Endothelial cell of umbilical vein (primary cell): ENCODE data around the gene ST6GALNAC3. TPM values are rescaled to one million over a fixed set of nuclear protein-coding genes. Genes with fewer than 3 reads are reported as not detected.

Experiments used
- BruUV-seq: library from RNA; stranded (reverse); fragments of 400-500 nt; replicated peaks from 2 replicates; lab custom pipeline; 2021; lab: Mats Ljungman, UMichigan
- CTCF ChIA-PET: fragments of 300-600, 350-600 bp; sonication (Branson Sonifier 250); formaldehyde crosslinking; loops from one replicate; lab custom pipeline; 2021; ENCODE audit warnings: antibody characterized with exemption, inconsistent platforms; lab: Charles Lee
- POLR2A ChIA-PET: fragments of 300-600, 350-600 bp; sonication (Branson Sonifier 250); formaldehyde crosslinking; loops from one replicate; lab custom pipeline; 2021; ENCODE audit warnings: antibody characterized with exemption, inconsistent platforms; lab: Charles Lee
- DNase-seq: peaks from one replicate; pipeline ENCODE4 v3.0.0-alpha.2; 2011; ENCODE audit warnings: low read depth, low spot score
- FAIRE-seq: peaks from 2 replicates; lab custom pipeline; 2011; peaks lifted over from hg19 to GRCh38; lab: Jason Lieb, UNC
- H2AFZ ChIP-seq: 2 replicates; pipeline ENCODE4 v1.6.0; 2012; ENCODE audit warnings: low read depth, low read length, control low read depth, inconsistent platforms
- H3K27ac ChIP-seq: 2 replicates; pipeline ENCODE4 v1.5.1; 2011; ENCODE audit warnings: low read depth, mild to moderate bottlenecking, control low read depth, low read length, moderate library complexity; ENCODE audit not compliant: insufficient read depth
- H3K27me3 ChIP-seq, 2 experiments: 2 replicates each; pipeline versions ENCODE4 v1.6.0 to v1.6.1; 2011; ENCODE audit warnings: low read length in 2 of 2, mixed read lengths in 1 of 2; ENCODE audit not compliant: control insufficient read depth in 2 of 2, insufficient read depth in 2 of 2
- H3K36me3 ChIP-seq, 2 experiments: 2 replicates in 1 of 2; 3 replicates in 1 of 2; pipeline ENCODE4 v1.5.1; 2011; ENCODE audit warnings: low read length in 2 of 2, mild to moderate bottlenecking in 1 of 2, moderate library complexity in 1 of 2; ENCODE audit not compliant: control insufficient read depth in 2 of 2, insufficient read depth in 2 of 2; ENCODE audit errors: extremely low read depth in 1 of 2
- H3K4me1 ChIP-seq: 3 replicates; pipeline ENCODE4 v1.5.1; 2011; ENCODE audit warnings: mild to moderate bottlenecking, low read length; ENCODE audit not compliant: control insufficient read depth, insufficient read depth; ENCODE audit errors: extremely low read depth
- H3K4me2 ChIP-seq: 2 replicates; pipeline ENCODE4 v1.6.1; 2011; ENCODE audit warnings: low read length, control low read depth, mixed read lengths; ENCODE audit not compliant: insufficient read depth
- H3K4me3 ChIP-seq, 3 experiments: fragments of 200-600 bp in 1 of 3; sonication (generic), shearing (Covaris generic) in 1 of 3; replicated peaks in 1 of 3; 2 replicates each; pipeline ENCODE4 v1.5.1; 2011 to 2016; ENCODE audit warnings: control low read depth in 3 of 3, low read length in 3 of 3, mild to moderate bottlenecking in 2 of 3, inconsistent platforms in 1 of 3, low read depth in 1 of 3, moderate library complexity in 1 of 3; ENCODE audit not compliant: insufficient read depth in 1 of 3
- H3K79me2 ChIP-seq: 2 replicates; pipeline ENCODE4 v1.6.0; 2012; ENCODE audit warnings: low read length, inconsistent platforms; ENCODE audit not compliant: control insufficient read depth, insufficient read depth
- H3K9ac ChIP-seq: replicated peaks from 2 replicates; pipeline ENCODE3; 2011; ENCODE audit warnings: low read length, control low read depth; ENCODE audit not compliant: insufficient read depth; ENCODE audit errors: extremely low read depth
- H3K9me1 ChIP-seq: replicated peaks from 3 replicates; pipeline ENCODE4 v1.6.0; 2011; ENCODE audit warnings: mild to moderate bottlenecking, low read length; ENCODE audit not compliant: control insufficient read depth, insufficient read depth; ENCODE audit errors: extremely low read depth
- H3K9me3 ChIP-seq: replicated peaks from 2 replicates; pipeline ENCODE4 v1.5.1; 2012; ENCODE audit warnings: low read length, inconsistent platforms; ENCODE audit not compliant: control insufficient read depth, insufficient read depth
- H4K20me1 ChIP-seq: replicated peaks from 2 replicates; pipeline ENCODE3; 2011; ENCODE audit warnings: mild to moderate bottlenecking, low read length; ENCODE audit not compliant: control insufficient read depth, insufficient read depth; ENCODE audit errors: extremely low read depth
- EZH2 ChIP-seq: IDR thresholded peaks from 2 replicates; pipeline ENCODE4 v1.6.1; 2012; ENCODE audit warnings: borderline replicate concordance, low read depth, mild to moderate bottlenecking, moderate library complexity, low read length, inconsistent platforms; ENCODE audit not compliant: severe bottlenecking
- FOS ChIP-seq: IDR thresholded peaks from 2 replicates; pipeline ENCODE4 v1.6.1; 2011; ENCODE audit warnings: mild to moderate bottlenecking, low read length, moderate library complexity, borderline replicate concordance; ENCODE audit not compliant: insufficient read depth
- JUN ChIP-seq: IDR thresholded peaks from 2 replicates; pipeline ENCODE4 v1.6.1; 2011; ENCODE audit warnings: borderline replicate concordance, low read depth; ENCODE audit not compliant: insufficient read length, insufficient read depth
- MYC ChIP-seq: IDR thresholded peaks from one replicate; pipeline ENCODE4 v1.6.1; 2011; ENCODE audit warnings: mild to moderate bottlenecking, low read depth, low read length
- dilution Hi-C: fragments of 300-500 bp; cut with MboI; formaldehyde crosslinking; loops from one replicate; pipeline ENCODE4 v1.15.0; 2019; ENCODE audit warnings: low sequenced_read_pairs; ENCODE audit not compliant: extremely low pct_ligation_motif_present
- intact Hi-C: fragments of 100-400 bp; cut with micrococcal nuclease; formaldehyde crosslinking; loops from one replicate; pipeline ENCODE4 v1.10.0; 2022
- polyA plus RNA-seq, 4 experiments: library from polyadenylated mRNA; depleted of rRNA in 3 of 4; stranded (reverse) in 3 of 4; unstranded in 1 of 4; fragments of >200 nt; gene quantifications; 2 replicates each; pipeline versions ENCODE4 v1.2.1 to v1.2.3, GENCODE V29; 2011 to 2012; ENCODE audit warnings: missing spikeins in 1 of 4
- total RNA-seq: library from RNA; stranded (reverse); gene quantifications from 2 replicates; pipeline ENCODE4 v1.2.3, GENCODE V29; 2021
- TF ChIP-seq, protein P1 (sequence below): IDR thresholded peaks from 2 replicates; pipeline ENCODE4 v1.6.1; 2011; ENCODE audit not compliant: insufficient read depth, insufficient read length
- TF ChIP-seq, protein P2 (sequence below), 2 donors: IDR thresholded peaks; 1 replicate in 1 of 2; 2 replicates in 1 of 2; pipeline ENCODE4 v1.5.1; 2011; ENCODE audit warnings: low read length in 2 of 2, mild to moderate bottlenecking in 2 of 2, moderate library complexity in 2 of 2, control low read depth in 1 of 2, inconsistent platforms in 1 of 2, low read depth in 1 of 2; ENCODE audit not compliant: insufficient read depth in 1 of 2; ENCODE audit errors: extremely low read depth in 1 of 2

Gene ST6GALNAC3
- total and polyA plus RNA-seq, 2 donors (not counting 3 experiments of a cell fraction or from before 2014, with no cell fraction given) = 7.6 to 48.3 TPM

DNA sequence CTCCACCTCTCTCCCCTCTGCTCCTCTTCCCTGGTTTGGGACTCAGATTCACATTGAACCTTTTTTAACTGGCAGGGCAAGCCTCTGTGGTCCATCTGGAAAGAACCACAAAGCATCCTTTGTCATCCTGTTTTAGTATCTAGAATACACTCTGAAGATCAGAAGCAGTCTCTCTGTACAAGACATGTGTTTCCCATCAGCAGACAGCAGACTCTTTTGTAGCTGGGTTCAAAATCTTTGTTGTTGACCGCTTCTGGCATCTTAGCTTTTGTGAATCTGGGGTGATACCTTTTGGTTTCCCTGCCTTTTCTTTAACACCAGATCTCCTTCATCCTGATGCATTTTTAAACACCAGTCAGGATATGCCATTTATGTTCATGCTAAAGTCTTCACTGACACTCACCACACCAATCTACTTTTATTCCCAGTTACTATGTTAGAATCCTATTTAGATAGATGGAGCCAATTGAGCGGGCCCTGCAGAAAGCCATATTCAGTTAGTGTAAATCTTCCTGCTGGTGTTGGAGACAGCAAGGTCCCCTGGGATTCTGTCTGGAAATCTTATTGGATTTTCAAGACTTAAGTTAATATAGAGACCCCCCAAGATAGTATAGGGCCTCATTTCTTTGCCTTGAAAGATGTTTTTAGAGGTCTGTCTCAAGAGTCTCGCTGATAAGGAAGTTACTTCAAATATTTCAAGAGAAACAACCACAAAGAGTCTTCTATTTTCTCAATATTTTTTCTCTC, 51.1 kb downstream of the ST6GALNAC3 start:
- Histone ChIP-seq H3K36me3 (no peaks in the 10 kb centered on the region), H3K4me2 (no peak overlapping the region), H3K79me2 (no peaks in the 10 kb centered on the region), H3K9me3 (no peaks in the 10 kb centered on the region), H3K27ac (no peak overlapping the region), H3K27me3 (no peaks in the 10 kb centered on the region), H3K9ac (no peak overlapping the region), H2AFZ (no peak overlapping the region), H3K9me1 (no peaks in the 10 kb centered on the region), H3K4me1 (no peaks in the 10 kb centered on the region), H4K20me1 (no peaks in the 10 kb centered on the region), H3K4me3 (no peak overlapping the region)
- TF ChIP-seq JUN = no peak
- CTCF ChIA-PET = interaction anchor here (0.9 kb wide), 1 partner anchor 11 kb away, joined by 3 read pairs; no protein-coding TSS in a partner anchor
- BruUV-seq = no TSS peak
- FAIRE-seq (no peak), DNase-seq (no peak)
- POLR2A ChIA-PET = no interaction called here
- intact Hi-C loops (no loop called here), dilution Hi-C loops (no loop called here)

DNA sequence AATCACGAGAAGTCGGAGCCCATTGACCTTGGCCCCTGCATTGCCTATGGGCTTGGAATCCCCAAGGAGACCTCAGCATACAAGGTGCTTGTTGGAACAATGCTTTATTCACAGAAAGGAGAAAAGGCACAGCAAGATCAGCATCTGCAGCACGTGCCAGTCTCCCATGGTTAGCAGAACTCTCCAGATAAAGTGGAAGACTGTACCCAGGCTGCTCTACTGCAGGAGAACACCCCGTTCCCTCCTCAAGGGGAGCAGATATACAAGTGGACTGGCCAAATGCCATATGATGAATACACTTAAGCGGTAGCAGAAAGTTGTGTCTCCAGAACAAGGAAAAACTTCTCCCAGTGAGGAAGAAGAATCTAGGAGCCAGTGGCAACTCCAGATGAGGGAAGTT, 53.5 kb downstream of the ST6GALNAC3 start:
- Histone ChIP-seq H3K4me1 (no peaks in the 10 kb centered on the region), H2AFZ (no peak overlapping the region), H3K9ac (no peak overlapping the region), H3K27ac (no peak overlapping the region), H3K4me2 (no peak overlapping the region), H4K20me1 (no peaks in the 10 kb centered on the region), H3K9me3 (no peaks in the 10 kb centered on the region), H3K4me3 (no peak overlapping the region), H3K27me3 (no peaks in the 10 kb centered on the region), H3K9me1 (no peaks in the 10 kb centered on the region), H3K79me2 (no peaks in the 10 kb centered on the region), H3K36me3 (no peaks in the 10 kb centered on the region)
- FAIRE-seq (no peak), DNase-seq (no peak)
- ChIA-PET POLR2A (no interaction called here), CTCF (no interaction called here)
- dilution Hi-C loops (no loop called here), intact Hi-C loops (no loop called here)
- BruUV-seq = no TSS peak
- TF ChIP-seq, protein P1, sequence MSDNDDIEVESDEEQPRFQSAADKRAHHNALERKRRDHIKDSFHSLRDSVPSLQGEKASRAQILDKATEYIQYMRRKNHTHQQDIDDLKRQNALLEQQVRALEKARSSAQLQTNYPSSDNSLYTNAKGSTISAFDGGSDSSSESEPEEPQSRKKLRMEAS = no peak
- TF ChIP-seq FOS (no peak), MYC (no peak), EZH2 (no peak)
- TF ChIP-seq, protein P2, sequence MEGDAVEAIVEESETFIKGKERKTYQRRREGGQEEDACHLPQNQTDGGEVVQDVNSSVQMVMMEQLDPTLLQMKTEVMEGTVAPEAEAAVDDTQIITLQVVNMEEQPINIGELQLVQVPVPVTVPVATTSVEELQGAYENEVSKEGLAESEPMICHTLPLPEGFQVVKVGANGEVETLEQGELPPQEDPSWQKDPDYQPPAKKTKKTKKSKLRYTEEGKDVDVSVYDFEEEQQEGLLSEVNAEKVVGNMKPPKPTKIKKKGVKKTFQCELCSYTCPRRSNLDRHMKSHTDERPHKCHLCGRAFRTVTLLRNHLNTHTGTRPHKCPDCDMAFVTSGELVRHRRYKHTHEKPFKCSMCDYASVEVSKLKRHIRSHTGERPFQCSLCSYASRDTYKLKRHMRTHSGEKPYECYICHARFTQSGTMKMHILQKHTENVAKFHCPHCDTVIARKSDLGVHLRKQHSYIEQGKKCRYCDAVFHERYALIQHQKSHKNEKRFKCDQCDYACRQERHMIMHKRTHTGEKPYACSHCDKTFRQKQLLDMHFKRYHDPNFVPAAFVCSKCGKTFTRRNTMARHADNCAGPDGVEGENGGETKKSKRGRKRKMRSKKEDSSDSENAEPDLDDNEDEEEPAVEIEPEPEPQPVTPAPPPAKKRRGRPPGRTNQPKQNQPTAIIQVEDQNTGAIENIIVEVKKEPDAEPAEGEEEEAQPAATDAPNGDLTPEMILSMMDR (IDR thresholded peaks at IDR 0.05; ENCODE audit: extremely low read depth in 1 of 2, insufficient read depth in 1 of 2, low read depth in 1 of 2, low read length in 2 of 2) = no peak
